HG03520 (cell line): Measurements from ENCODE around the gene NUDT6.
"Not testable (repeated sequence)": the region's sequence is repeated elsewhere in the genome, so short reads cannot be mapped to it uniquely, and the experiment has no call there.

Source experiments
- ATAC-seq: cut with Tn5 transposase; IDR thresholded peaks from one replicate; pipeline ENCODE4 v1.9.1; 2021; ENCODE audit warnings: mild to moderate bottlenecking, moderate library complexity; ENCODE audit not compliant: unreplicated experiment

NUDT6 gene

GRCh38 chr4:122921971-122922876 lies at the start of gene NUDT6:
Gene NUDT6, minus strand, starts transcription at chr4:122922597. Its CDS starts 25 bp downstream, at chr4:122922572.
- ATAC-seq: peak; percentile 53

- no peak for ATAC-seq
Measured at GRCh38 chr4:122968227-122968812, 45.9 kb upstream of the NUDT6 start.

GRCh38 chr4:122967231-122967630 lies 44.8 kb upstream of the NUDT6 start:
- no peak for ATAC-seq

GRCh38 chr4:122966201-122966600 lies 43.8 kb upstream of the NUDT6 start:
- no peak for ATAC-seq

- no peak for ATAC-seq
Measured at GRCh38 chr4:122963216-122963615, 40.8 kb upstream of the NUDT6 start.

- no peak for ATAC-seq
Measured at GRCh38 chr4:122960611-122961000, 38.2 kb upstream of the NUDT6 start.

GRCh38 chr4:122959981-122960610 lies 37.7 kb upstream of the NUDT6 start:
- no peak for ATAC-seq

- ATAC-seq: no peak
Measured at GRCh38 chr4:122959441-122959840, 37.0 kb upstream of the NUDT6 start.

GRCh38 chr4:122958505-122958904 lies 36.1 kb upstream of the NUDT6 start:
- ATAC-seq: no peak

- no peak for ATAC-seq
Measured at GRCh38 chr4:122953924-122954323, 31.5 kb upstream of the NUDT6 start.

- ATAC-seq: no peak
Measured at GRCh38 chr4:122952028-122952427, 29.6 kb upstream of the NUDT6 start.

- no peak for ATAC-seq
Measured at GRCh38 chr4:122948671-122949070, 26.3 kb upstream of the NUDT6 start.

GRCh38 chr4:122946142-122946541 lies 23.7 kb upstream of the NUDT6 start:
- no peak for ATAC-seq

GRCh38 chr4:122945136-122945535 lies 22.7 kb upstream of the NUDT6 start:
- not testable (repeated sequence) for ATAC-seq

- ATAC-seq: no peak
Measured at GRCh38 chr4:122932763-122933162, 10.4 kb upstream of the NUDT6 start.

GRCh38 chr4:122930862-122931261 lies 8.5 kb upstream of the NUDT6 start:
- ATAC-seq: no peak

- ATAC-seq: no peak
Measured at GRCh38 chr4:122928930-122929329, 6.5 kb upstream of the NUDT6 start.

- ATAC-seq: peak; percentile 95
Measured at GRCh38 chr4:122922877-122923511, 597 bp upstream of the NUDT6 start.

- ATAC-seq: no peak
Measured at GRCh38 chr4:122921300-122921699, 1.1 kb downstream of the NUDT6 start.

- ATAC-seq: no peak
Measured at GRCh38 chr4:122920473-122920872, 1.9 kb downstream of the NUDT6 start.

GRCh38 chr4:122917731-122918130 lies 4.7 kb downstream of the NUDT6 start:
- ATAC-seq: no peak
